Chondrocyte (in vitro differentiated cells): ENCODE results near the gene ACTA2. TPM values are rescaled to one million over a fixed set of nuclear protein-coding genes. Genes with fewer than 3 reads are reported as not detected.
A peak's percentile ranks its signal among the peaks of the same experiment; 100 is the strongest.

ENCODE experiments used
- DNase-seq: peaks from one replicate; pipeline ENCODE4 v3.0.0; 2021; ENCODE audit warnings: mixed read lengths, low spot score
- H3K27ac Mint-ChIP-seq: one replicate; pipeline ENCODE4 v1.8.0; 2021; ENCODE audit warnings: mild to moderate bottlenecking, moderate library complexity, mixed read lengths; ENCODE audit not compliant: unreplicated experiment
- H3K27me3 Mint-ChIP-seq: 2 replicates; pipeline ENCODE4 v1.8.0; 2021; ENCODE audit warnings: low read depth, mixed read lengths
- H3K36me3 Mint-ChIP-seq: 2 replicates; pipeline ENCODE4 v1.8.0; 2021; ENCODE audit warnings: low read depth, mixed read lengths
- H3K4me1 Mint-ChIP-seq: 2 replicates; pipeline ENCODE4 v1.8.0; 2021; ENCODE audit warnings: low read depth, mild to moderate bottlenecking, mixed read lengths
- H3K4me3 Mint-ChIP-seq: one replicate; pipeline ENCODE4 v1.8.0; 2021; ENCODE audit warnings: mild to moderate bottlenecking, moderate library complexity, mixed read lengths; ENCODE audit not compliant: unreplicated experiment
- H3K9me3 Mint-ChIP-seq: 2 replicates; pipeline ENCODE4 v1.8.0; 2021; ENCODE audit warnings: low read depth, mixed read lengths
- total RNA-seq: library from RNA; stranded (reverse); gene quantifications from 3 replicates; pipeline ENCODE4 v1.2.1, GENCODE V29; 2021
- TF ChIP-seq, protein P1 (sequence below): fragments of 200-600 bp; sonication (generic); IDR thresholded peaks from 2 replicates; pipeline ENCODE4 v1.5.0; 2021; ENCODE audit warnings: antibody characterized with exemption, mild to moderate bottlenecking, moderate library complexity

The ACTA2 gene
- total RNA-seq, 1 donor from 2014 or later = 4,145 TPM

- H3K27ac Mint-ChIP-seq = no peak overlapping the region
- no peaks in the 10 kb centered on the region for H3K27me3 Mint-ChIP-seq
- peaks cover 10% of the 10 kb centered on the region for H3K4me1 Mint-ChIP-seq
- TF ChIP-seq, protein P1, sequence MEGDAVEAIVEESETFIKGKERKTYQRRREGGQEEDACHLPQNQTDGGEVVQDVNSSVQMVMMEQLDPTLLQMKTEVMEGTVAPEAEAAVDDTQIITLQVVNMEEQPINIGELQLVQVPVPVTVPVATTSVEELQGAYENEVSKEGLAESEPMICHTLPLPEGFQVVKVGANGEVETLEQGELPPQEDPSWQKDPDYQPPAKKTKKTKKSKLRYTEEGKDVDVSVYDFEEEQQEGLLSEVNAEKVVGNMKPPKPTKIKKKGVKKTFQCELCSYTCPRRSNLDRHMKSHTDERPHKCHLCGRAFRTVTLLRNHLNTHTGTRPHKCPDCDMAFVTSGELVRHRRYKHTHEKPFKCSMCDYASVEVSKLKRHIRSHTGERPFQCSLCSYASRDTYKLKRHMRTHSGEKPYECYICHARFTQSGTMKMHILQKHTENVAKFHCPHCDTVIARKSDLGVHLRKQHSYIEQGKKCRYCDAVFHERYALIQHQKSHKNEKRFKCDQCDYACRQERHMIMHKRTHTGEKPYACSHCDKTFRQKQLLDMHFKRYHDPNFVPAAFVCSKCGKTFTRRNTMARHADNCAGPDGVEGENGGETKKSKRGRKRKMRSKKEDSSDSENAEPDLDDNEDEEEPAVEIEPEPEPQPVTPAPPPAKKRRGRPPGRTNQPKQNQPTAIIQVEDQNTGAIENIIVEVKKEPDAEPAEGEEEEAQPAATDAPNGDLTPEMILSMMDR = no peak
- no peaks in the 10 kb centered on the region for H3K36me3 Mint-ChIP-seq
- no peaks in the 10 kb centered on the region for H3K9me3 Mint-ChIP-seq
- DNase-seq = no peak
- no peak overlapping the region for H3K4me3 Mint-ChIP-seq
Observed at GRCh38 chr10:88896372-88896993, 56.1 kb downstream of the ACTA2 start.

DNA sequence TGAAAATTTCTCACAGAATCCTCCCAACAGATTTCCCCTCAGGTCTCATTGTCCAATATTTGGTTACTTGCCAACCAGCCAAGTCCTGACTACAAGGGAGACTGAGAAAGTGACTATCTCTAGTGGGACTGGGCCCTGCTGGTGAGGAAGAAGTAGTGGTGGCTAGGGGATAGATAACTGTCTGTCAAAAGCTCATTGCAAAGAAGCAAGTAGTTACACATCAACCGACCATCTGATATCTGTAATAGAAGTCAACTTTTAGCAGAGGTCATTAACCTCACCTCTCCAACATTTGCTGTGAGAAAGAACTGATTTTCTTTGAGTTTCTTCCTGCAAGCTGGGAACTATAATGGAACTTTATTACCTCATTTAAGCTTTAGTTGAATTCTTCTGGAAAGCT is 57.3 kb downstream of the ACTA2 start:
- Mint-ChIP-seq H3K36me3 (no peaks in the 10 kb centered on the region), H3K9me3 (no peaks in the 10 kb centered on the region), H3K27me3 (no peaks in the 10 kb centered on the region), H3K4me3 (no peak overlapping the region), H3K27ac (no peak overlapping the region), H3K4me1 (peaks cover 15% of the 10 kb centered on the region)
- TF ChIP-seq, protein P1 = no peak
- DNase-seq = no peak

- Mint-ChIP-seq H3K4me1 (peaks cover 15% of the 10 kb centered on the region), H3K27me3 (no peaks in the 10 kb centered on the region), H3K9me3 (no peaks in the 10 kb centered on the region), H3K27ac (no peak overlapping the region), H3K36me3 (no peaks in the 10 kb centered on the region), H3K4me3 (no peak overlapping the region)
- DNase-seq = no peak
- TF ChIP-seq, protein P1 = no peak
Observed at GRCh38 chr10:88893611-88894010, 59.0 kb downstream of the ACTA2 start.

DNA sequence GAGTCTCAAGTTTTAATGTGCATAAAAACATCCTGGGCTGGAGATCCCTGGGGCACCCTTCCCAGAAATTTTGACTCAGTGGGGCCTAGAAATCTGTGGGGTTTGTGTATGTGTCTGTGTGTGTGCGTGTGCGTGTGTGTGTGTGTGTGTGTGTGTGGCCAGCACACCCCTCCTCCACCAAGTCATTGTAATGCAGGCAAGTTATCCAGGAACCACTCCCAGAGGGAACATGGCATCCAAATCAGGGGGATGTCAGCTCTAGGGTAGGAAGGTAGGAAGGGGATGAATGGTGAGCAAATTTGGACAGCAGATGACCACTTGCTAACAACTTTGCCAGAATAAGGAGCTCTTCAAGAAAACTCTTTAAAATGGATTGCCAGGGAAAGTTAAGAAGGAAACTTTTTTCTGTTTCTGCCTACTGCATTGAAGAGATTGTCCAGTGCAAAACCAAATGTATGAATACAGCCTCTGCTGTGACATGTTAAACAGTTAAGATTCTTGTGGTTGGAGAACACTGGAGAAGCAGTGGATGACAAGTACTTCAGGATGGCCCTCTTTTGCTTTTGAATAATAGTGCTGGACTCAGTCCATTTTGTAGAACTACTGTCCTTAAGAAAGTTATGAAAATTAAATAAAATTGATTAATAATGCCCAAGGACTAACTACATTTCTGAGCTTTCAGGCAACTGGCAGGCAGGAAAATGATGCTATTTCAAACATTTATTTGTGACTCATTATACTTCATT is 60.2 kb downstream of the ACTA2 start:
- Mint-ChIP-seq H3K27ac (no peak overlapping the region), H3K4me3 (no peak overlapping the region), H3K9me3 (no peaks in the 10 kb centered on the region)

GRCh38 chr10:88890681-88891381 is 61.7 kb downstream of the ACTA2 start:
- Mint-ChIP-seq H3K4me1 (peaks cover 15% of the 10 kb centered on the region), H3K9me3 (no peaks in the 10 kb centered on the region), H3K36me3 (no peaks in the 10 kb centered on the region), H3K27ac (peak overlapping the region; percentile 24), H3K4me3 (no peak overlapping the region), H3K27me3 (no peaks in the 10 kb centered on the region)
- TF ChIP-seq, protein P1 = no peak
- DNase-seq = no peak

More for the DNA sequence above, 60.2 kb downstream of the ACTA2 start:
- DNase-seq = no peak
- TF ChIP-seq, protein P1 = no peak
- H3K4me1 Mint-ChIP-seq = peaks cover 15% of the 10 kb centered on the region
- H3K36me3 Mint-ChIP-seq = no peaks in the 10 kb centered on the region
- no peaks in the 10 kb centered on the region for H3K27me3 Mint-ChIP-seq
